Adipocyte (in vitro differentiated cells): ENCODE data around the gene PPFIA4.

Experiments used
- DNase-seq: peaks from one replicate; pipeline ENCODE4 v3.0.0-alpha.2; 2015; ENCODE audit warnings: low read depth
- H3K27me3 ChIP-seq: replicated peaks from 2 replicates; pipeline ENCODE4 v1.7.0; 2013; ENCODE audit warnings: mild to moderate bottlenecking, low read length, moderate library complexity; ENCODE audit not compliant: control insufficient read depth, insufficient read depth
- H3K36me3 ChIP-seq: 2 replicates; pipeline ENCODE4 v1.7.0; 2013; ENCODE audit warnings: low read length, mild to moderate bottlenecking, moderate library complexity; ENCODE audit not compliant: control insufficient read depth, insufficient read depth, severe bottlenecking
- H3K4me1 ChIP-seq: 2 replicates; pipeline ENCODE4 v1.7.0; 2013; ENCODE audit warnings: mild to moderate bottlenecking, low read length, moderate library complexity; ENCODE audit not compliant: control insufficient read depth, insufficient read depth
- H3K4me3 ChIP-seq: 2 replicates; pipeline ENCODE4 v1.7.0; 2013; ENCODE audit warnings: mild to moderate bottlenecking, low read length, moderate library complexity
- H3K9ac ChIP-seq: 2 replicates; pipeline ENCODE4 v1.7.0; 2013; ENCODE audit warnings: mild to moderate bottlenecking, low read length, moderate library complexity
- H3K9me3 ChIP-seq: 2 replicates; pipeline ENCODE4 v1.7.0; 2013; ENCODE audit warnings: mild to moderate bottlenecking, low read length, moderate library complexity; ENCODE audit not compliant: control insufficient read depth

The PPFIA4 gene

GRCh38 chr1:203078478-203078877 lies 52.2 kb downstream of the PPFIA4 start:
- no peaks in the 10 kb centered on the region for H3K4me1 ChIP-seq
- H3K4me3 ChIP-seq, result no peak overlapping the region
- DNase-seq, result no peak
- H3K27me3 ChIP-seq, result peaks cover 57% of the 10 kb centered on the region
- no peak overlapping the region for H3K9ac ChIP-seq
- no peaks in the 10 kb centered on the region for H3K36me3 ChIP-seq
- H3K9me3 ChIP-seq, result no peaks in the 10 kb centered on the region

- Histone ChIP-seq H3K4me1 (peaks cover 4% of the 10 kb centered on the region), H3K9me3 (no peaks in the 10 kb centered on the region), H3K27me3 (peaks cover 43% of the 10 kb centered on the region), H3K9ac (no peak overlapping the region), H3K4me3 (no peak overlapping the region), H3K36me3 (no peaks in the 10 kb centered on the region)
- no peak for DNase-seq
Measured at GRCh38 chr1:203080456-203080855, 54.2 kb downstream of the PPFIA4 start.

DNA sequence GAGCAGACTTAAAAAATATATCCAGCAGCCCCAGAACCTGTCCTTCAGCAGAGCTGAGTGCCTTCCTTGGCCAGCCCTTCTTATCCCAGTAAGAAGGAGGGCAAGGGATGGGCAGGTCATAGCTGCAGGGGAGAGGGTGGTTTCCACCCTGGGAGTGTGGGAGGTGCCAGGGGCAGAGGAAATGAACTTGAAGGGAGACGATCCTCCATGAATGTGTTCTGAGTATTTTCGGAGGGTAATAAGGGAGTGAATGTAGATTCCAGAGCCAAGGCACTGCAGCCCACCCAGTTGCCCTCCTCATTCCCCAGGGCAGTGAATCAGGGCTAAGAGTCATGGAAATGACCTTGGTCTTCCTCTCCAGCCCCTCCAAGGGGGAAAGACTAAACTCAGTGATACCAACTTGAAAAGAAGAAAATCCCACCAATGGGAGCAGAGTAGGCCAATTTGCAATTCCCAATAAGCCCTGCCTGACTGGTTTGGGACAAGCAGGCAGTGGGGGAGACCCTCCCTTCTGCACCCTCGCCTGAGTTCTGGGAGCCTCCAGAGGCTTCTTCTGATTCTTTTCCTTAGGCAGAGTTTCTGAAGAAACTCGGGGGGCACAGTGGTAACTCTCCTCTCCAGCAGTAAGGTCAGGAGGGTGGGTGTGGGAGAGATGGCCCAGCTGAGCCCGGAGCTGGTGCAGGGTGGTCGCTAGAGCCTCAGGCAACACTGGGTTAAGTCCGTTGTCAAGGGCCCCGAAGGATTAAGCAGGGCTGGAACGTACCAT lies 55.4 kb downstream of the PPFIA4 start:
- Histone ChIP-seq H3K9ac (no peak overlapping the region), H3K9me3 (no peaks in the 10 kb centered on the region), H3K4me1 (peaks cover 4% of the 10 kb centered on the region), H3K4me3 (no peak overlapping the region), H3K36me3 (no peaks in the 10 kb centered on the region), H3K27me3 (peaks cover 38% of the 10 kb centered on the region)
- DNase-seq, result no peak

- Histone ChIP-seq H3K9me3 (no peaks in the 10 kb centered on the region), H3K4me3 (no peak overlapping the region), H3K4me1 (peaks cover 4% of the 10 kb centered on the region), H3K36me3 (no peaks in the 10 kb centered on the region), H3K9ac (no peak overlapping the region), H3K27me3 (peaks cover 37% of the 10 kb centered on the region)
- no peak for DNase-seq
Measured at GRCh38 chr1:203082231-203082505, 55.9 kb downstream of the PPFIA4 start.

DNA sequence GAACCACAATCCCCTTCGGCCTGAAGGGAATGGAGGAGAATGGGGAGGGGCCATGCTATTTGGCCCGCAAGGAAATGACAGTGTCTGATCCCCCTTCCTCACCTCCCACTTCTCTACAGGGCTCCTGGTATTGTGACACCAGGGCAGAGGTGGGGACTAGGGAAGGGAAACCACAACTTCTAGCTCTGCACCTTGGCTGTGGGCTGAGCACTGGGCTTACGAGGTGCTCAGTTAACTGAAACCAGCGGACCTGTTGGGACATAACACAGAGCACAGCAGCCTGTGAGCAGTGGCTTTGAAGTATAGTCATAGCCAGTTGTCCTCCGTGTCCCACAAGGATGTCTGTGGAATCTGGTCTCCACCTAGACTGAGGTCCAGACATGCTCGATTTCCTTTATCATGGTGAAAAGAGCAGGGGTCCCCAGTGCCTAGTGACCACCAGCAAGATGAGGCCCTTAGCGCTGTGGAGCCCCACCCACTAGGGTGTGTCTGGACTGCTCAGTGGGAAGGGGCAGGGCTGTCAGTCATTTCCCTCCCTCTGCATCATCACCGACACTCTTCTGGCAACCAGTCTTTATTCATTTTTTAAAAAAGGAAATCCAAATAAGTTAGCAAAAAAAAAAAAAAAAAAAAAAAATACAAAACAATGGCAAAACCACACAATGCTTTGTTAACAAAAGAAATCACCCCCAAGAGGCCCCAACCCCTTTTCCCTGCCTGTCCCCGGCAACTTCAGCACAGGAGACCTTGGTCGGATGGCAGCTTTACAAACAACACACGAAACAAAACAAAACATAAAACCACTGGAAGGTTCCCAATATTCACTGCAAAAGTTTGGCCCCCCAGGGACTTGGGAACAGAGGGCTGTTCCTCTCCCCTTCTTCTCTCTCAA lies 56.5 kb downstream of the PPFIA4 start:
- Histone ChIP-seq H3K9me3 (no peaks in the 10 kb centered on the region), H3K4me3 (no peak overlapping the region), H3K9ac (no peak overlapping the region), H3K4me1 (peaks cover 4% of the 10 kb centered on the region), H3K36me3 (no peaks in the 10 kb centered on the region), H3K27me3 (peaks cover 31% of the 10 kb centered on the region)
- no peak for DNase-seq

GRCh38 chr1:203083463-203083921 lies 57.2 kb downstream of the PPFIA4 start:
- DNase-seq, result no peak

GRCh38 chr1:203084588-203085527 lies 58.6 kb downstream of the PPFIA4 start:
- Histone ChIP-seq H3K9ac (no peak overlapping the region), H3K9me3 (no peaks in the 10 kb centered on the region), H3K4me1 (peaks cover 4% of the 10 kb centered on the region), H3K36me3 (no peaks in the 10 kb centered on the region), H3K27me3 (peaks cover 44% of the 10 kb centered on the region), H3K4me3 (no peak overlapping the region)
- no peak for DNase-seq

More at GRCh38 chr1:203083463-203083921, 57.2 kb downstream of the PPFIA4 start:
- H3K4me1 ChIP-seq, result peaks cover 4% of the 10 kb centered on the region
- no peak overlapping the region for H3K4me3 ChIP-seq
- no peaks in the 10 kb centered on the region for H3K9me3 ChIP-seq
- no peaks in the 10 kb centered on the region for H3K36me3 ChIP-seq
- peaks cover 36% of the 10 kb centered on the region for H3K27me3 ChIP-seq
- H3K9ac ChIP-seq, result no peak overlapping the region

DNA sequence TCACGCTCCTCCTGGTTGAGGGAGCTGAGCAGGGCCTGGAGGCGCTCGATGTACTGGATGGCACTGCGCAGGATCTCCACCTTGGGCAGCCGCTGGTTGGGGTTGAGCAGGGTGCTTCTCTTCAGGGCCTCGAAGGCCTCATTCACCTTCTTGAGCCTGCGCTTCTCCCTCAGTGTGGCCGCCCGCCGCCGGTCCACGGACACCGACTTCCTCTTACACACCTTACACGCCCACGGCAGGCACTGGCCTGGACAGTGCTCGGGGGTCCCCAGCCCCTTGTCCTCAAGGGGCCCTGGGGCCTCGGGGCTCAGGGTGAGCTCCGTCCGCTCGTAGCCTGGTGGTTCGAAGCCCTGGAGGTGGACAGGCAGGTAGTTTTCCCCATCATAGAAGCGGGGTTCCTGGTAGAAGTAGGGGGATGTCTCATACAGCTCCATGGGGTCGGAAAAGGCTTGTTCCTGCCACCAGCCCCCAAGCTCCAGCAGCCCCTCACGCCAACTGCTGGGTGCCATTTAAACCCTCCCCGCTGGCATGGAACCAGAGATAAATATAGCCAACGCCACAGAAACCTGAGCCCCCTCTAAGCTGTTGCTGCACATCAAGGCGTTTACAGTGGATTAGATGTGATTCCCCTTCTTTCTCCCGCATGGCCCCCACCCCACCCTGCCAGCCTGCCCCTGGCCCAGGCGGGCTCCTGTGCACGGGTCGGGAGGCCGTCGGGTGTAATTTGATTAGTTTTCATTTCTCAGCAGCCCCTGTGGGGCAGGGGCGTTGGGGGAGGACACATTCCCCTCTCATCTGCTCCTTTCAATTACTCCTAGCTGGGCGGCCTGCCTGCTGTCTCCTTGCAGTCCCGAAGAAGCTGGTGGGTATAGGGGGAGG lies 59.5 kb downstream of the PPFIA4 start, which contains the start of gene MYOG:
Gene MYOG (minus strand): TSS at position 485 of the 879 bp plus-strand sequence. CDS start 51 bp downstream, at position 434.
- Histone ChIP-seq H3K36me3 (no peaks in the 10 kb centered on the region), H3K4me3 (no peak within 1 kb of the TSS), H3K27me3 (peaks cover 43% of the 10 kb centered on the region), H3K4me1 (peaks cover 4% of the 10 kb centered on the region), H3K9me3 (no peaks in the 10 kb centered on the region), H3K9ac (no peak within 1 kb of the TSS)
- DNase-seq, result no peak

DNA sequence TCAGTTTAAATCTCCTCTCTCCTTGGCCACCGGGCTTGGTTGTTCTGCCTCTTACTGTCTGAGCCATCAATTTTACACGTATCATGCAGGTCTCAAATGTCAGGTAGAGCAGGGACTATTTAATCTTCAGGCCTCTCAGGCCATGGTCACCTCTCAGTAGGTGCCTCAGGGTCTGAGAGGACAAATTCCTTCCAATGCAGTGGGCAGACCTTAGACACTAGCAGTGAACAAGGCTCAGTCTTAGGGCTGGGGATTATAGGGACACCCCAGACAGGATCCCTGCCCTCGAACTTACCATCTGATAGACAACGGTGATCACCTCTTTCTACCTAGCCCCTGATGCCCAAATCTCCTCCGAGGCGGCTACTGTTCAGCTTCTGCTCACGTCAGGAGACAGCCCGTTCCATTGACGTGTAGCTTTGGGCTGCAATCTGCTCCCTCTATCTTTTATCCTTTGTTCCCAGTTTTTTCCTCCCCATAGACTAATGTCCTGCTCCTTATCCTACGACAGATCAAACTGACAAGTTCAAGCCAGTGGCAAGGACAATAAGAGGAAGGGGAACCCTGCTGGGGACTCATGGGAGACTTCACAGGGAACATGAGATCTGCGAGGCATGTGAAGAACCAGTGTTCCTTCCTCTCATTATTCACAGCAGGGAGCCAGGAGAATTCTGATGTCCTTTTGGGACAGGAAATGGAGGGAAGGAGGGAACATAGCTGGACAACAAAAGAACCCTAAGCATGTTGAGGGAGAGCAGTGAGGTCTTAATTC lies 60.9 kb downstream of the PPFIA4 start:
- peaks cover 35% of the 10 kb centered on the region for H3K27me3 ChIP-seq
- no peaks in the 10 kb centered on the region for H3K36me3 ChIP-seq
- no peak for DNase-seq
- no peak overlapping the region for H3K4me3 ChIP-seq
- H3K9ac ChIP-seq, result no peak overlapping the region
- H3K9me3 ChIP-seq, result no peaks in the 10 kb centered on the region
- peaks cover 4% of the 10 kb centered on the region for H3K4me1 ChIP-seq

DNA sequence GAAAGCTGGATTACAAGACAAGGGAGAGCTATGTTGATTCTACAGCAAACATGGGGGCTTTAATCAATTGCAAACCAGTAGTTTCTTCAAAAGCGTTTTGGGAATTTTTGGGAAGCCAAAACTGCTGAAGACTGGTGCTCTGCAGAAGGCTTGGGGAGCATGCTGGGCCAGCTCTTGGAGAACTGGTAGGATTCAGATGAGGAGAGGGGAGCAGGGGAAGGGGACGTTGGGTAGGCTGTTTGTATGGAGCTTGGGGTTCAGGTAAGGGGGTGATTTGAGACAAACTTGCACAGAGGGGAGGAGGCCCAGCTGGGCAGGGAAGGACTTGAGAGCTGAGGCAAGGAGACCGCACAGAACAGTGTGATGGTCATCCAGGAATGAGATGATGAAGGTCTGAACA lies 62.1 kb downstream of the PPFIA4 start:
- H3K9ac ChIP-seq, result no peak overlapping the region
- no peaks in the 10 kb centered on the region for H3K9me3 ChIP-seq
- no peaks in the 10 kb centered on the region for H3K36me3 ChIP-seq
- DNase-seq, result no peak
- H3K27me3 ChIP-seq, result peaks cover 30% of the 10 kb centered on the region
- H3K4me3 ChIP-seq, result no peak overlapping the region
- H3K4me1 ChIP-seq, result peaks cover 4% of the 10 kb centered on the region
